Mononuclear cell (primary cell): Measurements from ENCODE around the gene ERVK3-1. TPM values are rescaled to one million over a fixed set of nuclear protein-coding genes. Genes with fewer than 3 reads are reported as not detected.
"Not testable (repeated sequence)": the region's sequence is repeated elsewhere in the genome, so short reads cannot be mapped to it uniquely, and the experiment has no call there.

Experiments
- H3K27me3 ChIP-seq: 2 replicates; pipeline ENCODE4 v1.6.0; 2011; ENCODE audit warnings: low read length, control low read depth; ENCODE audit not compliant: insufficient read depth
- H3K4me1 ChIP-seq: 2 replicates; pipeline ENCODE4 v1.5.1; 2011; ENCODE audit warnings: mild to moderate bottlenecking, low read length, control low read depth; ENCODE audit not compliant: insufficient read depth
- H3K4me3 ChIP-seq: 2 replicates; pipeline ENCODE4 v1.5.1; 2011; ENCODE audit warnings: mild to moderate bottlenecking, low read length, moderate library complexity
- H3K9me3 ChIP-seq: 2 replicates; pipeline ENCODE4 v1.5.1; 2011; ENCODE audit warnings: low read depth, mild to moderate bottlenecking, control low read depth, low read length
- total RNA-seq: library from RNA; depleted of rRNA; stranded (reverse); fragments of >200 nt; gene quantifications from one replicate; pipeline ENCODE4 v1.2.3, GENCODE V29; 2012

ERVK3-1 gene
- total RNA-seq, 1 donor, result 124 TPM

- no peaks in the 10 kb centered on the region for H3K9me3 ChIP-seq
- peaks cover 20% of the 10 kb centered on the region for H3K4me1 ChIP-seq
- H3K27me3 ChIP-seq, result no peaks in the 10 kb centered on the region
- H3K4me3 ChIP-seq, result no peak overlapping the region
Observed at GRCh38 chr19:58279925-58280316, 25.3 kb upstream of the ERVK3-1 start.

- no peaks in the 10 kb centered on the region for H3K9me3 ChIP-seq
- H3K4me1 ChIP-seq, result peaks cover 10% of the 10 kb centered on the region
- no peaks in the 10 kb centered on the region for H3K27me3 ChIP-seq
- H3K4me3 ChIP-seq, result no peak overlapping the region
Observed at GRCh38 chr19:58284199-58284598, 21.0 kb upstream of the ERVK3-1 start.

GRCh38 chr19:58291943-58292342, 13.2 kb upstream of the ERVK3-1 start:
- Histone ChIP-seq H3K27me3 (no peaks in the 10 kb centered on the region), H3K4me1 (no peaks in the 10 kb centered on the region), H3K9me3 (peaks cover 32% of the 10 kb centered on the region), H3K4me3 (no peak overlapping the region)

- no peaks in the 10 kb centered on the region for H3K27me3 ChIP-seq
- no peaks in the 10 kb centered on the region for H3K4me1 ChIP-seq
- peaks cover 32% of the 10 kb centered on the region for H3K9me3 ChIP-seq
- no peak overlapping the region for H3K4me3 ChIP-seq
Observed at GRCh38 chr19:58294743-58295374, 10.3 kb upstream of the ERVK3-1 start.

- no peaks in the 10 kb centered on the region for H3K4me1 ChIP-seq
- no peaks in the 10 kb centered on the region for H3K27me3 ChIP-seq
- no peak overlapping the region for H3K4me3 ChIP-seq
- peaks cover 32% of the 10 kb centered on the region for H3K9me3 ChIP-seq
Observed at GRCh38 chr19:58296104-58296503, 9.1 kb upstream of the ERVK3-1 start.

GRCh38 chr19:58300620-58301019, 4.6 kb upstream of the ERVK3-1 start:
- Histone ChIP-seq H3K27me3 (no peaks in the 10 kb centered on the region), H3K4me3 (no peak overlapping the region), H3K9me3 (peaks cover 3% of the 10 kb centered on the region), H3K4me1 (peaks cover 7% of the 10 kb centered on the region)

GRCh38 chr19:58304255-58304654, 922 bp upstream of the ERVK3-1 start:
- Histone ChIP-seq H3K9me3 (peaks cover 4% of the 10 kb centered on the region), H3K4me1 (peaks cover 15% of the 10 kb centered on the region), H3K27me3 (no peaks in the 10 kb centered on the region), H3K4me3 (no peak overlapping the region)

- H3K9me3 ChIP-seq, result peaks cover 5% of the 10 kb centered on the region
- H3K27me3 ChIP-seq, result no peaks in the 10 kb centered on the region
- peaks cover 15% of the 10 kb centered on the region for H3K4me1 ChIP-seq
- peak overlapping the region; percentile 86 for H3K4me3 ChIP-seq
Observed at GRCh38 chr19:58304748-58305064, 471 bp upstream of the ERVK3-1 start.

- H3K27me3 ChIP-seq, result no peaks in the 10 kb centered on the region
- peaks cover 5% of the 10 kb centered on the region for H3K9me3 ChIP-seq
- peaks cover 15% of the 10 kb centered on the region for H3K4me1 ChIP-seq
- H3K4me3 ChIP-seq, result peak overlapping the region; percentile 86
Observed at GRCh38 chr19:58305932-58306323, 751 bp downstream of the ERVK3-1 start.

GRCh38 chr19:58307736-58308135, 2.6 kb downstream of the ERVK3-1 start:
- Histone ChIP-seq H3K4me3 (no peak overlapping the region), H3K27me3 (no peaks in the 10 kb centered on the region), H3K4me1 (peaks cover 15% of the 10 kb centered on the region), H3K9me3 (peaks cover 14% of the 10 kb centered on the region)

- not testable (repeated sequence) for H3K4me1 ChIP-seq, H3K4me3 ChIP-seq, H3K27me3 ChIP-seq
- peaks cover 14% of the 10 kb centered on the region for H3K9me3 ChIP-seq
Observed at GRCh38 chr19:58310685-58311084, 5.5 kb downstream of the ERVK3-1 start.

- H3K4me1 ChIP-seq, result peaks cover under 1% of the 10 kb centered on the region
- peaks cover 14% of the 10 kb centered on the region for H3K9me3 ChIP-seq
- no peaks in the 10 kb centered on the region for H3K27me3 ChIP-seq
- H3K4me3 ChIP-seq, result no peak overlapping the region
Observed at GRCh38 chr19:58311345-58311865, 6.2 kb downstream of the ERVK3-1 start.

GRCh38 chr19:58315580-58315979, 10.4 kb downstream of the ERVK3-1 start:
- Histone ChIP-seq H3K9me3 (peaks cover 8% of the 10 kb centered on the region), H3K4me1 (no peaks in the 10 kb centered on the region), H3K4me3 (no peak overlapping the region), H3K27me3 (no peaks in the 10 kb centered on the region)

- no peaks in the 10 kb centered on the region for H3K9me3 ChIP-seq
- no peak overlapping the region for H3K4me3 ChIP-seq
- no peaks in the 10 kb centered on the region for H3K27me3 ChIP-seq
- no peaks in the 10 kb centered on the region for H3K4me1 ChIP-seq
Observed at GRCh38 chr19:58317476-58318072, 12.4 kb downstream of the ERVK3-1 start.

- Histone ChIP-seq H3K27me3 (no peaks in the 10 kb centered on the region), H3K4me1 (no peaks in the 10 kb centered on the region), H3K4me3 (no peak overlapping the region)
Observed at GRCh38 chr19:58318297-58318696, 13.1 kb downstream of the ERVK3-1 start.

GRCh38 chr19:58319241-58319640, 14.1 kb downstream of the ERVK3-1 start:
- no peaks in the 10 kb centered on the region for H3K4me1 ChIP-seq
- H3K27me3 ChIP-seq, result no peaks in the 10 kb centered on the region
- no peak overlapping the region for H3K4me3 ChIP-seq
- H3K9me3 ChIP-seq, result no peaks in the 10 kb centered on the region

More at GRCh38 chr19:58318297-58318696, 13.1 kb downstream of the ERVK3-1 start:
- no peaks in the 10 kb centered on the region for H3K9me3 ChIP-seq
